Colonic mucosa (tissue), 4 donors: ENCODE results near the gene LRIG1. TPM values are rescaled to one million over a fixed set of nuclear protein-coding genes. Genes with fewer than 3 reads are reported as not detected.

ENCODE experiments used
- DNase-seq: peaks from one replicate; pipeline ENCODE4 v3.0.0-alpha.2; 2020
- H3K27ac ChIP-seq: fragments of 200-600 bp; one replicate; pipeline ENCODE4 v1.8.0; 2021
- H3K27me3 ChIP-seq: fragments of 200-600 bp; one replicate; pipeline ENCODE4 v1.8.0; 2021
- H3K36me3 ChIP-seq: fragments of 200-600 bp; one replicate; pipeline ENCODE4 v1.8.0; 2021
- H3K4me1 ChIP-seq: fragments of 200-600 bp; one replicate; pipeline ENCODE4 v1.8.0; 2021; ENCODE audit warnings: mild to moderate bottlenecking
- H3K4me3 ChIP-seq: fragments of 200-600 bp; one replicate; pipeline ENCODE4 v1.8.0; 2021
- H3K9ac ChIP-seq, 2 donors: one replicate each; pipeline ENCODE4 v1.7.0; 2013; ENCODE audit warnings: control low read depth in 2 of 2, low read depth in 2 of 2, low read length in 2 of 2
- H3K9me3 ChIP-seq: fragments of 200-600 bp; one replicate; pipeline ENCODE4 v1.8.0; 2021
- intact Hi-C: fragments of 100-400 bp; cut with DNase I; formaldehyde crosslinking; loops from one replicate; pipeline ENCODE4 v1.14.1; 2022
- total RNA-seq, 2 donors: library from RNA; stranded (reverse); fragmentation: NEBNext Ultra II Directional in 1 of 2; extraction: Animal tissue kit (Norgen Biotek cat#: 25700) in 1 of 2; gene quantifications; one replicate each; pipeline ENCODE4 v1.2.1, GENCODE V29; 2021
- TF ChIP-seq, protein P1 (sequence below): fragments of 200-600 bp; IDR thresholded peaks from one replicate; pipeline ENCODE4 v1.8.0; 2022; ENCODE audit warnings: antibody characterized with exemption, mild to moderate bottlenecking
- donor health status: healthy.
- donor health status: DM: no; HTN: no; CAD: no.
- donor health status: DM: no; HTN: no; CAD: no.

LRIG1 gene
- total RNA-seq, 2 donors from 2014 or later = 43.9 to 57.5 TPM

DNA sequence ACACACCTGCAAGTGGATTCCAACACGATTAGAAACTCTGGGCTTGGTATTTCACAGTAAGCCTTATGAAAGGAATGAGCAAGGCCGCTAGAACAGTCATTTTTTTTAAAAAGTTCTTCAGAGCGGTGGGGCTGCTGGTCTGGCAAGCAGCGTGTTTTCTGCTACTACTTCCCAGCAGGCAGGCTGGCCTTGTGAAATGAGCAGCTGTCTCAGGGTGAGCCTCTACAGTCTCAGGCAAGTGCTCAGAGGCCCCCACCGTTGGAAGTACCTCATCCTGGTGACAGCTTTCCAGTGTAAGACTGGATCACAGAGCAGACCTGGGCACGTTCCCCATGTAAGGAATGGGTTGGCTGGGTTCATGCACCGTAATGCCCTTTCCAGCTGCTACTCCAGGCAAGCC is 119.2 kb downstream of the LRIG1 start:
- Histone ChIP-seq H3K9ac (no peak overlapping the region), H3K4me3 (no peak overlapping the region), H3K27me3 (no peaks in the 10 kb centered on the region), H3K27ac (no peak overlapping the region), H3K36me3 (peaks cover 29% of the 10 kb centered on the region), H3K9me3 (no peaks in the 10 kb centered on the region), H3K4me1 (peaks cover 4% of the 10 kb centered on the region)
- intact Hi-C loops = no loop called here
- DNase-seq = no peak
- TF ChIP-seq, protein P1, sequence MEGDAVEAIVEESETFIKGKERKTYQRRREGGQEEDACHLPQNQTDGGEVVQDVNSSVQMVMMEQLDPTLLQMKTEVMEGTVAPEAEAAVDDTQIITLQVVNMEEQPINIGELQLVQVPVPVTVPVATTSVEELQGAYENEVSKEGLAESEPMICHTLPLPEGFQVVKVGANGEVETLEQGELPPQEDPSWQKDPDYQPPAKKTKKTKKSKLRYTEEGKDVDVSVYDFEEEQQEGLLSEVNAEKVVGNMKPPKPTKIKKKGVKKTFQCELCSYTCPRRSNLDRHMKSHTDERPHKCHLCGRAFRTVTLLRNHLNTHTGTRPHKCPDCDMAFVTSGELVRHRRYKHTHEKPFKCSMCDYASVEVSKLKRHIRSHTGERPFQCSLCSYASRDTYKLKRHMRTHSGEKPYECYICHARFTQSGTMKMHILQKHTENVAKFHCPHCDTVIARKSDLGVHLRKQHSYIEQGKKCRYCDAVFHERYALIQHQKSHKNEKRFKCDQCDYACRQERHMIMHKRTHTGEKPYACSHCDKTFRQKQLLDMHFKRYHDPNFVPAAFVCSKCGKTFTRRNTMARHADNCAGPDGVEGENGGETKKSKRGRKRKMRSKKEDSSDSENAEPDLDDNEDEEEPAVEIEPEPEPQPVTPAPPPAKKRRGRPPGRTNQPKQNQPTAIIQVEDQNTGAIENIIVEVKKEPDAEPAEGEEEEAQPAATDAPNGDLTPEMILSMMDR = no peak

DNA sequence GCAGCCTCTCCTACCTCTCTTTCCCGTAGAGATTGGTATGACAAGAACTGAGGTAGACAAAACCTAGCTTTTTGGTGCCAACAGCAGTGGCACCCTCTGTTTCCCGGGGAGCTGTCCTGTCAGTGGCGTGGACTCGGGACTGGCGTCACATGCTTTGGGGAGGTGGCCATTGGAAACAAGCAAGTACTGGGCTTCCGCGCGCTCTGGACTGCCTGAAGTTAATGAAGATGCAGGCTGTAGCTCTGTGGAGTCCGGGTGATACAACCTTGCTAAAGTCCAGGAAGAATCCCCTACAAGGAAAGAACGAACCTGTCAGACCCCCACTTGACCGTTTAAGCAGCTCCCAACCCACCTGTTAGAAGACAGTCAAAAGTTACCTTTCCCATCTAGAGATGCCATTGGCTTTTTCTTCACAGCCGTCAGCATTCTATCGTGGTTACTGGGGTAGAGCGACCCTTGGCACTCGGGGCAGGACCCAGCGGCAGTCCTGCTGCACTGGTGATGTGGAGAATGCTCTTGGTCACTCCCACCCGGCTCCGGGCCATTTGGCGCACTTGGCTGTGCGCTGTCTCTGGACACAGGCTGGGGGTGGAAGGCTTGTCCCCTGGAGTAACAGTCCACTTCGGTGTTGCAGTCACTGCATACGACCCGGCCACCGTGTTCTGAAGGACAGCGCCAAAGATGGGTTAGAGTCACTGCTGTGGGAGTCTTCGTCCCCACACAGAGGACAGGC is 120.5 kb downstream of the LRIG1 start:
- H3K9ac ChIP-seq = no peak overlapping the region
- TF ChIP-seq, protein P1 = no peak
- intact Hi-C loops = no loop called here
- H3K36me3 ChIP-seq = peaks cover 29% of the 10 kb centered on the region
- no peak overlapping the region for H3K27ac ChIP-seq
- H3K27me3 ChIP-seq = no peaks in the 10 kb centered on the region
- peaks cover 4% of the 10 kb centered on the region for H3K4me1 ChIP-seq
- DNase-seq = no peak
- H3K9me3 ChIP-seq = no peaks in the 10 kb centered on the region
- no peak overlapping the region for H3K4me3 ChIP-seq

DNA sequence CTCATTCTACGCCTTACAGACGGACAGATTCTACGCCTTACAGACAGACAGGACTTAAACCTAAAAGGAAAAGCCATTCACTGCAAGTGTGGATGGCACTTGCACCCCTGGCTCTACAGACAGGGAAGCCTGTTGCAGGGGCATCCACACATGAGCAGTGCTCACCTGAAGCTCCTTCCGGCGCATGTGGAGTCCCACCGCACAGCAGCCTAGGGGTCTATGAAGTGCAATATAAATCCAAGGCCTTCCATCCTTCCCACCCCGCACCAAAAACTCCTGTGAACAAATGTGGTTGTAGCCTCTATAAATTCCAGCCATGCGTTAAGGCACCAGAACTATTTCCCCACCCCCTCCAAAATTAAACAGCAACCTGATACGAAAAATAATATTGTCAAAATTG is 121.3 kb downstream of the LRIG1 start:
- peaks cover 29% of the 10 kb centered on the region for H3K36me3 ChIP-seq
- no peak overlapping the region for H3K27ac ChIP-seq
- H3K4me1 ChIP-seq = peaks cover 4% of the 10 kb centered on the region
- intact Hi-C loops = no loop called here
- no peaks in the 10 kb centered on the region for H3K27me3 ChIP-seq
- H3K9me3 ChIP-seq = no peaks in the 10 kb centered on the region
- no peak overlapping the region for H3K9ac ChIP-seq
- DNase-seq = no peak
- H3K4me3 ChIP-seq = no peak overlapping the region
- TF ChIP-seq, protein P1 = no peak

DNA sequence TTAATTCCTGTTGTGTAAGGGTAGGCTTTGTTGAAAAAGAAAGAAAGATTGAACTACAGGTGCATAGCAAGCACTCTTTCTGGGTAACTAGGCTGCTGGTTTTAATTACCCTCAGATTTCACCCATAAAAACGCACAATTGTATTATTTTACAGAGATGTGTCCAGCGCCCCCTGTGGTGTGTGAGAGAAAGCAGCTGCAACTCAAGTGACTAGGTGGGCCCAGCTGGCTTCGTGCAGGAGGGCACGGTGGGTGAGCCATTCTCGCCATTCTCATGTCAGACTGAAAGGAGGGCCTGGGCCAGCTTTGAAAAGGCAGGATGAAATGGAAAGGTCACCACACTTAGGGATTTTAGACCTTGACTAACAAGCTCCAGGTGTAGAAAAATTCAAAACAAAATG is 122.6 kb downstream of the LRIG1 start:
- no peaks in the 10 kb centered on the region for H3K9me3 ChIP-seq
- no peak for DNase-seq
- H3K4me1 ChIP-seq = peaks cover 4% of the 10 kb centered on the region
- TF ChIP-seq, protein P1 = peak; percentile 45
- intact Hi-C loops = no loop called here
- H3K27ac ChIP-seq = no peak overlapping the region
- H3K4me3 ChIP-seq = no peak overlapping the region
- H3K9ac ChIP-seq = no peak overlapping the region
- peaks cover 21% of the 10 kb centered on the region for H3K36me3 ChIP-seq
- no peaks in the 10 kb centered on the region for H3K27me3 ChIP-seq

DNA sequence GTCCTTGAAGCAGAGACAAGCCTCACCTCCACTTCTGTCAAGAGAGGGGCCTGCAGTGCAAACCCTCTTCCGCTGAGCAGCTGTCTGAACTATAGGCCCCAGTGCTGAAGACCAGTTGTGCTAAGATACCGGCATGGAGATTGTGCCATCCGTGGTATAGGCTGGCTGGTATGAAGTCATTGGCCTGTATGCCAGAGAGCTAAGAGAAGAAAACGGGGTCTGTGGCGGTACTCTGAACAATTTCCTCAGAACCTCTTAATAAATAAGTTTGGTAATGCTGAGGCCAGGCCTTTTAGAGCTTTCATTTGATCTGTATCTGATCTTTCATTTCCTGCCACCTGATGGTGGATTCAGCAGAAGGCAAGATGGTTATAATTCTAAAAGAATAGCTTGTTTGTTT is 123.0 kb downstream of the LRIG1 start:
- H3K9ac ChIP-seq = no peak overlapping the region
- H3K27me3 ChIP-seq = no peaks in the 10 kb centered on the region
- H3K27ac ChIP-seq = no peak overlapping the region
- peaks cover 21% of the 10 kb centered on the region for H3K36me3 ChIP-seq
- H3K4me3 ChIP-seq = no peak overlapping the region
- no peak for DNase-seq
- peaks cover 4% of the 10 kb centered on the region for H3K4me1 ChIP-seq
- TF ChIP-seq, protein P1 = no peak
- no peaks in the 10 kb centered on the region for H3K9me3 ChIP-seq
- intact Hi-C loops = no loop called here
